ENCODE results near the gene FHIT. TPM values are rescaled to one million over a fixed set of nuclear protein-coding genes. Genes with fewer than 3 reads are reported as not detected.

FHIT gene
- total and polyA plus RNA-seq, 2 of the 4 experiments (the other 2 are of a cell fraction) = 0.07 TPM; not detected in 1

GRCh38 chr3:59899061-59899460 is 1352.2 kb downstream of the FHIT start:
- H2AK5ac ChIP-seq (ENCODE audit: low read depth, low read length) = no peak overlapping the region
- no peaks in the 10 kb centered on the region for H3K9me1 ChIP-seq (ENCODE audit: insufficient read depth, low read length)
- dilution Hi-C loops (cut with HindIII; ENCODE audit: low sequenced_read_pairs, unreplicated experiment) (no loop called here), intact Hi-C loops (cut with micrococcal nuclease) (no loop called here), in situ Hi-C loops (cut with MboI; ENCODE audit: low sequenced_read_pairs) (no loop called here)
- no peak overlapping the region for H2BK120ac ChIP-seq (ENCODE audit: low read depth, low read length)
- H3K18ac ChIP-seq (ENCODE audit: low read depth, low read length) = no peak overlapping the region
- H4K8ac ChIP-seq (ENCODE audit: low read depth in 2 of 2, low read length in 2 of 2) = no peak overlapping the region
- POLR2A ChIA-PET (ENCODE audit: unreplicated experiment) = no interaction called here
- H4K91ac ChIP-seq (ENCODE audit: insufficient read depth, low read depth, low read length) = no peak overlapping the region
- BruUV-seq (replicated peaks) = no TSS peak
- no peaks in the 10 kb centered on the region for H3K36me3 ChIP-seq (ENCODE audit: control insufficient read depth, insufficient read depth, low read length)
- no peaks in the 10 kb centered on the region for H4K20me1 ChIP-seq (ENCODE audit: insufficient read depth, low read length)
- H3K4me1 ChIP-seq (ENCODE audit: control insufficient read depth, insufficient read depth, low read length) = no peaks in the 10 kb centered on the region
- no peak overlapping the region for H2BK15ac ChIP-seq (ENCODE audit: low read depth, low read length)
- CTCF ChIA-PET = interaction anchor here (0.6 kb wide), 1 partner anchor 44 kb away, joined by 3 read pairs; no protein-coding TSS in a partner anchor
- no peaks in the 10 kb centered on the region for H3K9me3 ChIP-seq (ENCODE audit: control insufficient read depth, insufficient read depth, low read length)
- H2BK5ac ChIP-seq (ENCODE audit: low read depth, low read length, poor library complexity, severe bottlenecking) = no peak overlapping the region
- no peak overlapping the region for H4K5ac ChIP-seq (ENCODE audit: low read depth, low read length)
- no peak overlapping the region for H2AK9ac ChIP-seq (replicated peaks; ENCODE audit: low read depth, low read length, poor library complexity)
- no peak for ATAC-seq (ENCODE audit: low read depth)
- no peak overlapping the region for H3K27ac ChIP-seq (ENCODE audit: insufficient read depth, low read length)
- no peak for DNase-seq
- no peaks in the 10 kb centered on the region for H3K79me1 ChIP-seq (ENCODE audit: low read depth in 1 of 2, low read length in 2 of 2)
- H3K4me3 ChIP-seq (ENCODE audit: insufficient read depth, low read depth, low read length) = no peak overlapping the region
- H2AFZ ChIP-seq (replicated peaks; ENCODE audit: low read length, poor library complexity) = no peak overlapping the region
- H3K14ac ChIP-seq (replicated peaks; ENCODE audit: low read depth, low read length) = no peak overlapping the region
- no CpG with 5 or more reads among the region's 1 CpG for WGBS, 2 experiments (ENCODE audit: extremely low coverage in 2 of 2, insufficient read length in 1 of 2)
- no peak overlapping the region for H3K23ac ChIP-seq (ENCODE audit: low read depth, low read length)
- H3K4ac ChIP-seq (ENCODE audit: low read depth, low read length) = no peak overlapping the region
- no peak overlapping the region for H3K9ac ChIP-seq (ENCODE audit: low read depth, low read length)
- H3K27me3 ChIP-seq (ENCODE audit: control insufficient read depth, insufficient read depth, low read length) = no peaks in the 10 kb centered on the region; the same call in 1 of the 2 replicates
- H3K56ac ChIP-seq (ENCODE audit: extremely low read depth, insufficient read depth, low read length) = no peak overlapping the region
- no peak overlapping the region for H2BK20ac ChIP-seq (ENCODE audit: low read depth, low read length)
- no peak for TF ChIP-seq CEBPB (IDR thresholded peaks at IDR 0.05; ENCODE audit: low read depth, low read length)
- no peak overlapping the region for H3K4me2 ChIP-seq (ENCODE audit: low read depth, low read length)
